GM12892 (cell line): ENCODE results near the gene PPP1R12A.

Experiments used
- DNase-seq: peaks from one replicate; pipeline ENCODE4 v3.0.0; 2011; ENCODE audit not compliant: insufficient read length
- FAIRE-seq: peaks from 2 replicates; lab custom pipeline; 2011; peaks lifted over from hg19 to GRCh38; lab: Jason Lieb, UNC
- POLR2A ChIP-seq: IDR thresholded peaks from 2 replicates; pipeline ENCODE4 v1.6.1; 2011; ENCODE audit warnings: low read depth, low read length, control low read depth
- POLR2AphosphoS5 ChIP-seq: IDR thresholded peaks from 2 replicates; pipeline ENCODE4 v1.6.1; 2011; ENCODE audit warnings: low read depth, low read length, control low read depth
- TAF1 ChIP-seq: IDR thresholded peaks from 2 replicates; pipeline ENCODE4 v1.6.1; 2011; ENCODE audit warnings: low read depth, mild to moderate bottlenecking, control low read depth, low read length, borderline replicate concordance

Gene PPP1R12A

GRCh38 chr12:79850610-79851299 lies 84.1 kb downstream of the PPP1R12A start:
- no peak for FAIRE-seq
- no peak for DNase-seq
- TF ChIP-seq TAF1 (no peak), POLR2AphosphoS5 (no peak)

GRCh38 chr12:79848339-79848738 lies 86.6 kb downstream of the PPP1R12A start:
- no peak for DNase-seq
- no peak for FAIRE-seq
- no peak for TF ChIP-seq POLR2AphosphoS5
- TF ChIP-seq POLR2A: no peak
- TF ChIP-seq TAF1: no peak

- no peak for TF ChIP-seq POLR2A
- TF ChIP-seq POLR2AphosphoS5: no peak
- no peak for TF ChIP-seq TAF1
- FAIRE-seq (no peak), DNase-seq (no peak)
These were observed 87.5 kb downstream of the PPP1R12A start for GRCh38 chr12:79847417-79847816.

GRCh38 chr12:79844693-79845092 lies 90.2 kb downstream of the PPP1R12A start:
- no peak for DNase-seq
- TF ChIP-seq TAF1 (no peak), POLR2A (no peak), POLR2AphosphoS5 (no peak)
- no peak for FAIRE-seq

- no peak for DNase-seq
- FAIRE-seq: no peak
- TF ChIP-seq TAF1: no peak
- TF ChIP-seq POLR2A: no peak
- no peak for TF ChIP-seq POLR2AphosphoS5
These were observed 90.9 kb downstream of the PPP1R12A start for GRCh38 chr12:79843978-79844377.

- DNase-seq (no peak), FAIRE-seq (no peak)
- TF ChIP-seq POLR2A (no peak), TAF1 (no peak), POLR2AphosphoS5 (no peak)
These were observed 92.3 kb downstream of the PPP1R12A start for GRCh38 chr12:79842630-79843029.

GRCh38 chr12:79841878-79842265 lies 93.0 kb downstream of the PPP1R12A start:
- FAIRE-seq: no peak
- no peak for DNase-seq
- TF ChIP-seq POLR2AphosphoS5 (no peak), TAF1 (no peak), POLR2A (no peak)

- TF ChIP-seq POLR2A: no peak
- TF ChIP-seq TAF1: no peak
- no peak for TF ChIP-seq POLR2AphosphoS5
- FAIRE-seq: no peak
- DNase-seq: no peak
These were observed 93.5 kb downstream of the PPP1R12A start for GRCh38 chr12:79841248-79841877.

- TF ChIP-seq POLR2A (no peak), POLR2AphosphoS5 (no peak), TAF1 (no peak)
- FAIRE-seq: no peak
These were observed 96.5 kb downstream of the PPP1R12A start for GRCh38 chr12:79838359-79838758.

GRCh38 chr12:79837575-79837974 lies 97.3 kb downstream of the PPP1R12A start:
- no peak for TF ChIP-seq POLR2A
- no peak for TF ChIP-seq POLR2AphosphoS5
- TF ChIP-seq TAF1: no peak
- FAIRE-seq: no peak

More at GRCh38 chr12:79838359-79838758, 96.5 kb downstream of the PPP1R12A start:
- no peak for DNase-seq

GRCh38 chr12:79835377-79835843 lies 99.5 kb downstream of the PPP1R12A start:
- DNase-seq: no peak
- FAIRE-seq: no peak
- no peak for TF ChIP-seq POLR2AphosphoS5
- no peak for TF ChIP-seq TAF1
- no peak for TF ChIP-seq POLR2A

More at GRCh38 chr12:79837575-79837974, 97.3 kb downstream of the PPP1R12A start:
- DNase-seq: no peak

- TF ChIP-seq POLR2A: no peak
- TF ChIP-seq TAF1: no peak
- TF ChIP-seq POLR2AphosphoS5: no peak
These were observed 100.1 kb downstream of the PPP1R12A start for GRCh38 chr12:79834712-79835376.

More at GRCh38 chr12:79834712-79835376, 100.1 kb downstream of the PPP1R12A start:
- FAIRE-seq (no peak), DNase-seq (no peak)
